Keratinocyte (primary cell): ENCODE measurements around the gene LMBR1.

ENCODE experiments used
- CTCF ChIP-seq, 3 experiments: IDR thresholded peaks in 1 of 3; conservative IDR thresholded peaks in 1 of 3; optimal IDR thresholded peaks in 1 of 3; 2 replicates in 2 of 3; 3 replicates in 1 of 3; pipeline versions ENCODE3 to v1.5.1; 2011; ENCODE audit warnings: low read length in 3 of 3, mild to moderate bottlenecking in 3 of 3, moderate library complexity in 2 of 3, control low read depth in 1 of 3, inconsistent platforms in 1 of 3; ENCODE audit not compliant: insufficient read depth in 2 of 3; ENCODE audit errors: extremely low read depth in 1 of 3
- EZH2 ChIP-seq: IDR thresholded peaks from one replicate; pipeline ENCODE4 v1.6.1; 2012; ENCODE audit warnings: inconsistent platforms, mild to moderate bottlenecking, low read length, moderate library complexity

- TF ChIP-seq CTCF (optimal IDR thresholded peaks at IDR 0.05 in 1 of 3, IDR thresholded peaks at IDR 0.05 in 1 of 3, conservative IDR thresholded peaks at IDR 0.05 in 1 of 3; ENCODE audit: extremely low read depth in 1 of 3, insufficient read depth in 2 of 3, low read length in 3 of 3), result no peak
- no peak for TF ChIP-seq EZH2
These were observed 189.1 kb downstream of the LMBR1 start for GRCh38 chr7:156703773-156704482.
